H1 (cell line): ENCODE data around the gene TMEM174. TPM values are rescaled to one million over a fixed set of nuclear protein-coding genes. Genes with fewer than 3 reads are reported as not detected.

ENCODE experiments used
- CTCF ChIA-PET: fragments of 300-600 bp; sonication (Branson Sonifier 250); formaldehyde crosslinking; loops from one replicate; lab custom pipeline; 2021; ENCODE audit not compliant: partially characterized antibody; lab: Charles Lee
- POLR2A ChIA-PET: fragments of 300-600 bp; sonication (Branson Sonifier 250); formaldehyde crosslinking; loops from one replicate; lab custom pipeline; 2021; ENCODE audit warnings: inconsistent platforms; ENCODE audit not compliant: partially characterized antibody; lab: Charles Lee
- DNase-seq, 2 experiments: peaks; one replicate each; pipeline versions ENCODE4 v3.0.0 to v3.0.0-alpha.2; 2010 to 2022; ENCODE audit warnings: low spot score in 2 of 2, low read depth in 1 of 2, mixed read lengths in 1 of 2
- FAIRE-seq: peaks from 2 replicates; lab custom pipeline; 2011; peaks lifted over from hg19 to GRCh38; lab: Jason Lieb, UNC
- H2AFZ ChIP-seq: 2 replicates; pipeline ENCODE4 v1.8.1; 2012; ENCODE audit warnings: low read length, inconsistent platforms
- H2AK5ac ChIP-seq: 2 replicates; pipeline ENCODE4 v1.6.1; 2013; ENCODE audit warnings: low read depth, low read length
- H2BK120ac ChIP-seq: replicated peaks from 2 replicates; pipeline ENCODE3; 2013; ENCODE audit warnings: low read depth, low read length, inconsistent platforms
- H2BK12ac ChIP-seq: 2 replicates; pipeline ENCODE4 v1.6.1; 2013; ENCODE audit warnings: low read depth, low read length
- H2BK15ac ChIP-seq: 2 replicates; pipeline ENCODE4 v1.6.1; 2013; ENCODE audit warnings: low read length
- H2BK20ac ChIP-seq: 2 replicates; pipeline ENCODE4 v1.6.1; 2013; ENCODE audit warnings: low read length
- H2BK5ac ChIP-seq: 2 replicates; pipeline ENCODE4 v1.6.1; 2013; ENCODE audit warnings: low read depth, low read length
- H3K14ac ChIP-seq: 2 replicates; pipeline ENCODE4 v1.6.1; 2013; ENCODE audit warnings: inconsistent platforms; ENCODE audit not compliant: insufficient read length
- H3K18ac ChIP-seq: 2 replicates; pipeline ENCODE4 v1.6.1; 2013; ENCODE audit warnings: low read length; ENCODE audit errors: extremely low read depth
- H3K23ac ChIP-seq: 2 replicates; pipeline ENCODE4 v1.6.1; 2013; ENCODE audit warnings: inconsistent platforms; ENCODE audit not compliant: insufficient read length
- H3K23me2 ChIP-seq: 2 replicates; pipeline ENCODE4 v1.6.1; 2013; ENCODE audit warnings: low read depth, low read length
- H3K27ac ChIP-seq: 2 replicates; pipeline ENCODE4 v1.6.1; 2011; ENCODE audit warnings: low read depth, low read length, inconsistent platforms
- H3K27me3 ChIP-seq, 4 experiments: replicated peaks in 1 of 4; 1 replicate in 1 of 4; 2 replicates in 3 of 4; pipeline versions ENCODE4 v1.6.1 to v1.8.1; 2011 to 2013; ENCODE audit warnings: low read length in 3 of 4, mild to moderate bottlenecking in 3 of 4, inconsistent platforms in 2 of 4, mixed read lengths in 2 of 4, moderate library complexity in 1 of 4; ENCODE audit not compliant: control insufficient read depth in 3 of 4, insufficient read depth in 3 of 4; ENCODE audit errors: extremely low read depth in 1 of 4
- H3K36me3 ChIP-seq, 4 experiments: 2 replicates each; pipeline versions ENCODE4 v1.6.1 to v1.8.1; 2011 to 2013; ENCODE audit warnings: mild to moderate bottlenecking in 4 of 4, low read length in 3 of 4, moderate library complexity in 2 of 4, control low read depth in 1 of 4, inconsistent platforms in 1 of 4; ENCODE audit not compliant: insufficient read depth in 4 of 4, control insufficient read depth in 2 of 4
- H3K4ac ChIP-seq: replicated peaks from 2 replicates; pipeline ENCODE3; 2013; ENCODE audit warnings: low read length, low read depth, mixed read lengths, inconsistent platforms; ENCODE audit not compliant: insufficient read length
- H3K4me1 ChIP-seq, 4 experiments: replicated peaks in 1 of 4; 1 replicate in 1 of 4; 2 replicates in 3 of 4; pipeline versions ENCODE4 v1.6.1 to v1.8.1; 2011 to 2013; ENCODE audit warnings: low read length in 3 of 4, inconsistent platforms in 2 of 4, mixed read lengths in 1 of 4; ENCODE audit not compliant: insufficient read depth in 4 of 4, control insufficient read depth in 3 of 4
- H3K4me2 ChIP-seq, 2 experiments: 2 replicates each; pipeline versions ENCODE4 v1.6.1 to v1.8.1; 2011 to 2013; ENCODE audit warnings: low read depth in 2 of 2, low read length in 2 of 2, control low read depth in 1 of 2, inconsistent platforms in 1 of 2, mild to moderate bottlenecking in 1 of 2; ENCODE audit not compliant: insufficient read depth in 1 of 2
- H3K4me3 ChIP-seq, 4 experiments: fragments of 200-600, 300-600 bp in 1 of 4; sonication (generic), shearing (Covaris generic), sonication (Bioruptor Twin) in 1 of 4; 2 replicates each; pipeline versions ENCODE4 v1.5.1 to v1.8.1; 2011 to 2016; ENCODE audit warnings: low read length in 4 of 4, low read depth in 3 of 4, control low read depth in 2 of 4, inconsistent platforms in 2 of 4, mild to moderate bottlenecking in 2 of 4, mixed read lengths in 1 of 4, moderate library complexity in 1 of 4; ENCODE audit not compliant: insufficient read depth in 2 of 4; ENCODE audit errors: extremely low read depth in 1 of 4
- H3K56ac ChIP-seq: replicated peaks from 2 replicates; pipeline ENCODE3; 2013; ENCODE audit warnings: low read depth, mild to moderate bottlenecking, mixed read lengths, low read length, inconsistent platforms; ENCODE audit not compliant: insufficient read length
- H3K79me1 ChIP-seq: 2 replicates; pipeline ENCODE4 v1.6.1; 2013; ENCODE audit warnings: low read depth, low read length, control low read depth
- H3K79me2 ChIP-seq, 2 experiments: 2 replicates each; pipeline versions ENCODE4 v1.6.1 to v1.8.1; 2012 to 2013; ENCODE audit warnings: low read length in 2 of 2, mild to moderate bottlenecking in 2 of 2, inconsistent platforms in 1 of 2; ENCODE audit not compliant: insufficient read depth in 2 of 2, control insufficient read depth in 1 of 2
- H3K9ac ChIP-seq, 4 experiments: replicated peaks in 1 of 4; 1 replicate in 1 of 4; 2 replicates in 3 of 4; pipeline versions ENCODE4 v1.6.1 to v1.8.1; 2011 to 2013; ENCODE audit warnings: low read depth in 3 of 4, low read length in 3 of 4, control low read depth in 2 of 4, mild to moderate bottlenecking in 2 of 4, moderate library complexity in 2 of 4, inconsistent platforms in 1 of 4; ENCODE audit errors: extremely low read depth in 1 of 4
- H3K9me3 ChIP-seq, 2 experiments: 2 replicates each; pipeline versions ENCODE4 v1.6.1 to v1.8.1; 2012 to 2013; ENCODE audit warnings: mild to moderate bottlenecking in 2 of 2, moderate library complexity in 2 of 2, control low read depth in 1 of 2, inconsistent platforms in 1 of 2, low read depth in 1 of 2, low read length in 1 of 2, mixed read lengths in 1 of 2; ENCODE audit not compliant: insufficient read depth in 2 of 2
- H4K20me1 ChIP-seq, 2 experiments: replicated peaks in 1 of 2; 2 replicates each; pipeline versions ENCODE3 to v1.8.1; 2011 to 2013; ENCODE audit warnings: inconsistent platforms in 2 of 2, low read length in 2 of 2, mild to moderate bottlenecking in 1 of 2; ENCODE audit not compliant: insufficient read depth in 2 of 2, control insufficient read depth in 1 of 2
- H4K5ac ChIP-seq: 2 replicates; pipeline ENCODE4 v1.6.1; 2013; ENCODE audit warnings: low read length, low read depth, mixed read lengths, inconsistent platforms; ENCODE audit not compliant: insufficient read length
- H4K8ac ChIP-seq: 2 replicates; pipeline ENCODE4 v1.8.0; 2013; ENCODE audit warnings: mild to moderate bottlenecking, moderate library complexity, low read length, inconsistent platforms; ENCODE audit not compliant: insufficient read depth; ENCODE audit errors: extremely low read depth
- H4K91ac ChIP-seq: replicated peaks from 2 replicates; pipeline ENCODE3; 2013; ENCODE audit warnings: low read length, mixed read lengths, inconsistent platforms; ENCODE audit not compliant: insufficient read length
- BRCA1 ChIP-seq: IDR thresholded peaks from 2 replicates; pipeline ENCODE4 v1.6.1; 2012; ENCODE audit warnings: low read depth, low read length, improper control_type of control experiment
- WGBS, 2 experiments: shearing (Covaris generic) in 1 of 2; methylation state at CpG; one replicate each; pipeline versions ENCODE4 v1.1.6 to v1.1.7; 2013 to 2015; ENCODE audit warnings: low lambda C conversion rate in 2 of 2, mixed read lengths in 2 of 2, inconsistent platforms in 1 of 2, low coverage in 1 of 2, missing lambda C conversion rate in 1 of 2; ENCODE audit not compliant: insufficient replicate concordance in 2 of 2, insufficient coverage in 1 of 2, insufficient read length in 1 of 2; ENCODE audit errors: extremely low coverage in 1 of 2, missing lambda C conversion rate in 1 of 2; 5-methylcytosine and 5-hydroxymethylcytosine counted together
- polyA plus RNA-seq, 7 experiments: library from polyadenylated mRNA; depleted of rRNA in 3 of 7; stranded (reverse) in 5 of 7; unstranded in 2 of 7; fragments of >200 nt in 5 of 7; fragments of 200-250 nt in 2 of 7; gene quantifications; 1 replicate in 5 of 7; 2 replicates in 1 of 7; 4 replicates in 1 of 7; pipeline versions ENCODE4 v1.2.1 to v1.2.3, GENCODE V29; 2011 to 2013; ENCODE audit warnings: missing spikeins in 2 of 7, mixed read lengths in 2 of 7
- total RNA-seq: library from RNA; stranded (reverse); fragmentation: NEBNext Ultra II Directional; extraction: Animal tissue kit (Norgen Biotek cat#: 25700); gene quantifications from 2 replicates; pipeline ENCODE4 v1.2.1, GENCODE V29; 2021

The TMEM174 gene
- total and polyA plus RNA-seq, 2 of the 8 experiments (the other 6 are each of a cell fraction or from before 2014, with no cell fraction given): not detected

GRCh38 chr5:73132759-73133158 is 40.2 kb upstream of the TMEM174 start:
- H4K5ac ChIP-seq: no peak overlapping the region
- H3K23me2 ChIP-seq: no peaks in the 10 kb centered on the region
- H3K56ac ChIP-seq: no peak overlapping the region
- DNase-seq (no peak), FAIRE-seq (no peak)
- no peak overlapping the region for H3K9ac ChIP-seq
- no peaks in the 10 kb centered on the region for H3K9me3 ChIP-seq
- no peaks in the 10 kb centered on the region for H4K20me1 ChIP-seq
- H2BK20ac ChIP-seq: no peak overlapping the region
- no peak overlapping the region for H2AK5ac ChIP-seq
- no peaks in the 10 kb centered on the region for H3K79me2 ChIP-seq
- 93% methylated on average over 2 of the region's 2 CpGs; no CpG with 5 or more reads in 1 of the 2 experiments for WGBS, 2 experiments
- H3K23ac ChIP-seq: no peak overlapping the region
- no peak overlapping the region for H3K4me2 ChIP-seq
- no peak overlapping the region for H3K14ac ChIP-seq
- H3K4ac ChIP-seq: no peak overlapping the region
- POLR2A ChIA-PET: interaction anchor here (1.3 kb wide), 1 partner anchor 20 kb away, joined by 3 read pairs; no protein-coding TSS in a partner anchor
- no peak overlapping the region for H2BK15ac ChIP-seq
- CTCF ChIA-PET: interaction anchor here (1.0 to 2.1 kb wide), 6 partner anchors 10 to 83 kb away, joined by 3 to 12 read pairs (median 5); partner anchors contain the start of gene TMEM171
- H3K27ac ChIP-seq: no peak overlapping the region
- no peak overlapping the region for H2BK120ac ChIP-seq
- no peak overlapping the region for H2BK5ac ChIP-seq
- H3K79me1 ChIP-seq: no peaks in the 10 kb centered on the region
- no peak overlapping the region for H3K4me3 ChIP-seq
- H3K18ac ChIP-seq: no peak overlapping the region
- no peak overlapping the region for H4K91ac ChIP-seq
- peaks cover 0 to 14% (median 4%) of the 10 kb centered on the region in 4 experiments; a peak in 4 of 7 replicates for H3K4me1 ChIP-seq
- H2BK12ac ChIP-seq: no peak overlapping the region
- H4K8ac ChIP-seq: no peak overlapping the region
- no peaks in the 10 kb centered on the region; a peak in 1 of 7 replicates for H3K27me3 ChIP-seq
- H2AFZ ChIP-seq: no peak overlapping the region
- no peaks in the 10 kb centered on the region for H3K36me3 ChIP-seq
- TF ChIP-seq BRCA1: no peak
